Neural cell (in vitro differentiated cells): ENCODE results near the gene LOXHD1. TPM values are rescaled to one million over a fixed set of nuclear protein-coding genes. Genes with fewer than 3 reads are reported as not detected.

ENCODE experiments used
- H2AFZ ChIP-seq: fragments of 200-600, 300-800 bp; sonication (generic), shearing (Covaris generic); 2 replicates; pipeline ENCODE4 v1.6.0; 2014; ENCODE audit warnings: low read depth, mild to moderate bottlenecking, antibody characterized with exemption, low read length, moderate library complexity
- H3F3A ChIP-seq: fragments of 200-600 bp; shearing (Covaris generic); 2 replicates; pipeline ENCODE4 v1.6.1; 2016; ENCODE audit warnings: mild to moderate bottlenecking, moderate library complexity, mixed read lengths, antibody characterized with exemption, low read length; ENCODE audit not compliant: insufficient read depth, poor library complexity, severe bottlenecking
- H3K27ac ChIP-seq: fragments of 200-600, 300-800 bp; sonication (generic), shearing (Covaris generic); 2 replicates; pipeline ENCODE4 v1.5.1; 2014; ENCODE audit warnings: mild to moderate bottlenecking, low read length, moderate library complexity
- H3K27me3 ChIP-seq: fragments of 300-800, 200-600 bp; sonication (generic), shearing (Covaris generic); 2 replicates; pipeline ENCODE4 v1.6.0; 2014; ENCODE audit warnings: mild to moderate bottlenecking, low read depth, low read length, moderate library complexity; ENCODE audit not compliant: insufficient read depth
- H3K36me3 ChIP-seq: fragments of 300-800, 200-600 bp; sonication (generic), shearing (Covaris generic); 2 replicates; pipeline ENCODE4 v1.5.1; 2014; ENCODE audit warnings: mild to moderate bottlenecking, antibody characterized with exemption, low read length, moderate library complexity; ENCODE audit not compliant: insufficient read depth
- H3K4me2 ChIP-seq: fragments of 300-800, 200-600 bp; sonication (generic), shearing (Covaris generic); 2 replicates; pipeline ENCODE4 v1.6.0; 2014; ENCODE audit warnings: mild to moderate bottlenecking, low read length
- H3K4me3 ChIP-seq: fragments of 300-800, 200-600 bp; sonication (generic), shearing (Covaris generic); 2 replicates; pipeline ENCODE4 v1.5.1; 2014; ENCODE audit warnings: mild to moderate bottlenecking, low read length, moderate library complexity
- H3K79me2 ChIP-seq: fragments of 200-600 bp; shearing (Covaris generic); replicated peaks from 2 replicates; pipeline ENCODE4 v1.6.0; 2014; ENCODE audit warnings: mild to moderate bottlenecking, low read length, moderate library complexity; ENCODE audit not compliant: insufficient read depth
- H3K9ac ChIP-seq: fragments of 300-800, 200-600 bp; sonication (generic), shearing (Covaris generic); 2 replicates; pipeline ENCODE4 v1.6.1; 2016; ENCODE audit warnings: mild to moderate bottlenecking, low read length, mixed read lengths
- H3K9me2 ChIP-seq: fragments of 200-600 bp; shearing (Covaris generic); 2 replicates; pipeline ENCODE4 v1.6.1; 2016; ENCODE audit warnings: mild to moderate bottlenecking, low read length, mixed read lengths; ENCODE audit not compliant: insufficient read depth
- H3K9me3 ChIP-seq: fragments of 200-600, 300-800 bp; sonication (generic), shearing (Covaris generic); 2 replicates; pipeline ENCODE4 v1.6.1; 2016; ENCODE audit warnings: mild to moderate bottlenecking, mixed run types, low read length, moderate library complexity, mixed read lengths
- H4K20me1 ChIP-seq: fragments of 200-600 bp; shearing (Covaris generic); 2 replicates; pipeline ENCODE4 v1.6.1; 2016; ENCODE audit warnings: mild to moderate bottlenecking, mixed run types; ENCODE audit not compliant: insufficient read depth
- CTCF ChIP-seq: fragments of 450-650 bp; IDR thresholded peaks from 2 replicates; pipeline ENCODE4 v1.5.1; 2014; ENCODE audit warnings: antibody characterized with exemption, mild to moderate bottlenecking, moderate library complexity; ENCODE audit not compliant: poor library complexity, severe bottlenecking
- EP300 ChIP-seq: fragments of 450-650 bp; conservative IDR thresholded peaks from 2 replicates; pipeline ENCODE4 v1.6.1; 2014; ENCODE audit warnings: antibody characterized with exemption, mild to moderate bottlenecking, moderate library complexity; ENCODE audit not compliant: poor library complexity, severe bottlenecking
- EZH2 ChIP-seq: fragments of 200-600, 300-800 bp; shearing (Covaris generic), sonication (generic); IDR thresholded peaks from 2 replicates; pipeline ENCODE4 v1.6.1; 2014; ENCODE audit warnings: antibody characterized with exemption, low read length, borderline replicate concordance, mild to moderate bottlenecking; ENCODE audit not compliant: insufficient read depth, poor library complexity, severe bottlenecking
- MXI1 ChIP-seq: fragments of 450-650 bp; conservative IDR thresholded peaks from 2 replicates; pipeline ENCODE4 v1.6.1; 2014; ENCODE audit warnings: antibody characterized with exemption, mild to moderate bottlenecking; ENCODE audit not compliant: poor library complexity, severe bottlenecking
- POLR2AphosphoS5 ChIP-seq: IDR thresholded peaks from 2 replicates; pipeline ENCODE4 v1.6.1; 2012
- RAD21 ChIP-seq: fragments of 450-650 bp; conservative IDR thresholded peaks from 2 replicates; pipeline ENCODE4 v1.6.1; 2014; ENCODE audit warnings: antibody characterized with exemption, mild to moderate bottlenecking, moderate library complexity
- REST ChIP-seq: IDR thresholded peaks from 2 replicates; pipeline ENCODE4 v1.6.1; 2012; ENCODE audit warnings: borderline replicate concordance
- SMC3 ChIP-seq: fragments of 450-650 bp; conservative IDR thresholded peaks from 2 replicates; pipeline ENCODE4 v1.6.1; 2014; ENCODE audit warnings: antibody characterized with exemption, mild to moderate bottlenecking, moderate library complexity; ENCODE audit not compliant: poor library complexity
- TAF1 ChIP-seq: IDR thresholded peaks from 2 replicates; pipeline ENCODE4 v1.6.1; 2012; ENCODE audit warnings: low read depth
- polyA plus RNA-seq: library from polyadenylated mRNA; depleted of rRNA; stranded (reverse); fragments of >200 nt; gene quantifications from 2 replicates; pipeline ENCODE4 v1.2.3, GENCODE V29; 2014

The LOXHD1 gene
- polyA plus RNA-seq, 1 donor from 2014 or later, result not detected

- H3K27me3 ChIP-seq, result no peaks in the 10 kb centered on the region
- TF ChIP-seq MXI1, result no peak
- TF ChIP-seq CTCF, result no peak
- no peak for TF ChIP-seq EZH2
- TF ChIP-seq EP300, result no peak
- no peak for TF ChIP-seq REST
- no peak for TF ChIP-seq SMC3
- no peak for TF ChIP-seq POLR2AphosphoS5
- TF ChIP-seq RAD21, result no peak
- no peak for TF ChIP-seq TAF1
- H3K79me2 ChIP-seq, result no peaks in the 10 kb centered on the region
- H2AFZ ChIP-seq, result no peak overlapping the region
- no peaks in the 10 kb centered on the region for H3K36me3 ChIP-seq
- H3K9ac ChIP-seq, result no peak overlapping the region
- no peak overlapping the region for H3K4me3 ChIP-seq
- H4K20me1 ChIP-seq, result no peaks in the 10 kb centered on the region
- H3K4me2 ChIP-seq, result no peak overlapping the region
- no peaks in the 10 kb centered on the region for H3K9me2 ChIP-seq
- no peaks in the 10 kb centered on the region for H3K9me3 ChIP-seq
- no peaks in the 10 kb centered on the region for H3F3A ChIP-seq
- H3K27ac ChIP-seq, result no peak overlapping the region
Measured at GRCh38 chr18:46688853-46689525, 32.0 kb upstream of the LOXHD1 start.

GRCh38 chr18:46686186-46686585, 29.2 kb upstream of the LOXHD1 start:
- Histone ChIP-seq H3K36me3 (no peaks in the 10 kb centered on the region), H3K9ac (no peak overlapping the region), H3K9me2 (no peaks in the 10 kb centered on the region), H2AFZ (no peak overlapping the region), H3K9me3 (no peaks in the 10 kb centered on the region), H3K27ac (no peak overlapping the region), H3K4me3 (no peak overlapping the region), H3K27me3 (no peaks in the 10 kb centered on the region), H4K20me1 (no peaks in the 10 kb centered on the region), H3F3A (no peaks in the 10 kb centered on the region), H3K79me2 (no peaks in the 10 kb centered on the region), H3K4me2 (no peak overlapping the region)
- no peak for TF ChIP-seq POLR2AphosphoS5
- TF ChIP-seq CTCF, result no peak
- no peak for TF ChIP-seq REST
- no peak for TF ChIP-seq EP300
- TF ChIP-seq MXI1, result no peak
- TF ChIP-seq RAD21, result no peak
- TF ChIP-seq EZH2, result no peak
- no peak for TF ChIP-seq SMC3
- no peak for TF ChIP-seq TAF1
